ENCODE data around the gene ATP1A3. TPM values are rescaled to one million over a fixed set of nuclear protein-coding genes. Genes with fewer than 3 reads are reported as not detected.

The ATP1A3 gene
- total RNA-seq, 1 experiment from 2014 or later: 8.5 TPM

DNA sequence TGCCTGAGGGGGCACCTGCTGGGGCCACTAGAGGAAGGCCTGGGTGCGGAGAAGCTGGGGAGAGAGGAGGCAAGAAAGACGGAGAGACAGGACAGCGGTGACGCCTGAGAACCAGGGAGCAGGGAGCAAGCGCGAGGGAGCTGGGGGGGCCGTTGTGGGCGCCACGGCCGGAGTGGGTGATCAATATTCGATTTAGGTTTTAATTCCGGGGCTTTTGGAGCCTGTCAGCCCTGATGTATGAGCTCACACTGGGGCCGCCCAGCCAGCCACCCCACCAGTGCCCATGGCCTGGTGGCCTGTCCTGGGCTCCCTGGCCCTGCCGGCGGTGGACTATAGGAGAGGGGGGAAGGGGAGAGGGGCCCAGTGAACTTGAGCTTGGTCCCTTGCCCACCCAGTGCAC, 57.1 kb downstream of the ATP1A3 start:
- no peaks in the 10 kb centered on the region for H3K36me3 ChIP-seq (ENCODE audit: insufficient read depth, low read length, poor library complexity, severe bottlenecking)
- H3K9me3 ChIP-seq (ENCODE audit: low read depth, low read length, poor library complexity, severe bottlenecking): no peaks in the 10 kb centered on the region
- no peak for DNase-seq (ENCODE audit: low spot score)
- H3K27ac ChIP-seq (ENCODE audit: low read depth, low read length, poor library complexity, severe bottlenecking): peak overlapping the region; percentile 34
- no TSS peak for BruUV-seq (replicated peaks)
- intact Hi-C loops (cut with micrococcal nuclease; ENCODE audit: unreplicated experiment): no loop called here
- TF ChIP-seq, protein P1, sequence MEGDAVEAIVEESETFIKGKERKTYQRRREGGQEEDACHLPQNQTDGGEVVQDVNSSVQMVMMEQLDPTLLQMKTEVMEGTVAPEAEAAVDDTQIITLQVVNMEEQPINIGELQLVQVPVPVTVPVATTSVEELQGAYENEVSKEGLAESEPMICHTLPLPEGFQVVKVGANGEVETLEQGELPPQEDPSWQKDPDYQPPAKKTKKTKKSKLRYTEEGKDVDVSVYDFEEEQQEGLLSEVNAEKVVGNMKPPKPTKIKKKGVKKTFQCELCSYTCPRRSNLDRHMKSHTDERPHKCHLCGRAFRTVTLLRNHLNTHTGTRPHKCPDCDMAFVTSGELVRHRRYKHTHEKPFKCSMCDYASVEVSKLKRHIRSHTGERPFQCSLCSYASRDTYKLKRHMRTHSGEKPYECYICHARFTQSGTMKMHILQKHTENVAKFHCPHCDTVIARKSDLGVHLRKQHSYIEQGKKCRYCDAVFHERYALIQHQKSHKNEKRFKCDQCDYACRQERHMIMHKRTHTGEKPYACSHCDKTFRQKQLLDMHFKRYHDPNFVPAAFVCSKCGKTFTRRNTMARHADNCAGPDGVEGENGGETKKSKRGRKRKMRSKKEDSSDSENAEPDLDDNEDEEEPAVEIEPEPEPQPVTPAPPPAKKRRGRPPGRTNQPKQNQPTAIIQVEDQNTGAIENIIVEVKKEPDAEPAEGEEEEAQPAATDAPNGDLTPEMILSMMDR (conservative IDR thresholded peaks at IDR 0.05; ENCODE audit: low read depth, low read length): no peak
- TF ChIP-seq EZH2 (IDR thresholded peaks at IDR 0.05; ENCODE audit: borderline replicate concordance, low read depth, low read length, poor library complexity, severe bottlenecking): no peak
- H3K4me1 ChIP-seq (ENCODE audit: insufficient read depth, low read length, poor library complexity, severe bottlenecking): peaks cover 49% of the 10 kb centered on the region
- POLR2A ChIA-PET (ENCODE audit: low non-redundant PET): no interaction called here
- no peaks in the 10 kb centered on the region for H3K27me3 ChIP-seq (replicated peaks; ENCODE audit: insufficient read depth, low read depth, low read length, poor library complexity)
- CTCF ChIA-PET: no interaction called here
- no peak overlapping the region for H3K4me3 ChIP-seq (ENCODE audit: low read depth, low read length, poor library complexity, severe bottlenecking)

DNA sequence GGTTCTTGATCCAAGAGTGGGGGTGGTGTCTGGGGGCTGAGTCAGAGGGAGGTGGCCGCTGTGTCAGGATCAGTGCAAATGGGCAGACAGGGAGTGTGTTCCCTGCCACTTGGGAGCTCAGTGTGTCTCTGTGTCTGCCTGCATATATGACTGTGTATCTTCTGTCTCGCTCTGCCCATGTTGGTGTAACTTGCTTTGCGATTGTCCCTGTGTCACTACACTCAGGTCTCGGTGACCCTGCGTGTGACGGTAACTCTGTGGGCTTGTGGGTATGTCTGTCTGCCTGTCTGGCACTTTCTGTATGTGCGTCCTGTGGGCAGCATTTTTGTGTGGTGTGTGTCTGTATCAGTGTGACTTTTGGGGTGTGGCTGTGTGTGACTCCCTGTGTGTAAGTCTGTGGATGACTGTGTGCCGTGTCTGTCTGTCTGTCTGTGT, 57.6 kb downstream of the ATP1A3 start:
- CTCF ChIA-PET: no interaction called here
- H3K27ac ChIP-seq (ENCODE audit: low read depth, low read length, poor library complexity, severe bottlenecking): peak overlapping the region; percentile 34
- no peaks in the 10 kb centered on the region for H3K9me3 ChIP-seq (ENCODE audit: low read depth, low read length, poor library complexity, severe bottlenecking)
- TF ChIP-seq EZH2 (IDR thresholded peaks at IDR 0.05; ENCODE audit: borderline replicate concordance, low read depth, low read length, poor library complexity, severe bottlenecking): no peak
- TF ChIP-seq, protein P1 (conservative IDR thresholded peaks at IDR 0.05; ENCODE audit: low read depth, low read length): no peak
- no peaks in the 10 kb centered on the region for H3K36me3 ChIP-seq (ENCODE audit: insufficient read depth, low read length, poor library complexity, severe bottlenecking)
- H3K4me3 ChIP-seq (ENCODE audit: low read depth, low read length, poor library complexity, severe bottlenecking): no peak overlapping the region
- POLR2A ChIA-PET (ENCODE audit: low non-redundant PET): no interaction called here
- no peak for DNase-seq (ENCODE audit: low spot score)
- intact Hi-C loops (cut with micrococcal nuclease; ENCODE audit: unreplicated experiment): no loop called here
- no TSS peak for BruUV-seq (replicated peaks)
- peaks cover 54% of the 10 kb centered on the region for H3K4me1 ChIP-seq (ENCODE audit: insufficient read depth, low read length, poor library complexity, severe bottlenecking)
- H3K27me3 ChIP-seq (replicated peaks; ENCODE audit: insufficient read depth, low read depth, low read length, poor library complexity): no peaks in the 10 kb centered on the region

DNA sequence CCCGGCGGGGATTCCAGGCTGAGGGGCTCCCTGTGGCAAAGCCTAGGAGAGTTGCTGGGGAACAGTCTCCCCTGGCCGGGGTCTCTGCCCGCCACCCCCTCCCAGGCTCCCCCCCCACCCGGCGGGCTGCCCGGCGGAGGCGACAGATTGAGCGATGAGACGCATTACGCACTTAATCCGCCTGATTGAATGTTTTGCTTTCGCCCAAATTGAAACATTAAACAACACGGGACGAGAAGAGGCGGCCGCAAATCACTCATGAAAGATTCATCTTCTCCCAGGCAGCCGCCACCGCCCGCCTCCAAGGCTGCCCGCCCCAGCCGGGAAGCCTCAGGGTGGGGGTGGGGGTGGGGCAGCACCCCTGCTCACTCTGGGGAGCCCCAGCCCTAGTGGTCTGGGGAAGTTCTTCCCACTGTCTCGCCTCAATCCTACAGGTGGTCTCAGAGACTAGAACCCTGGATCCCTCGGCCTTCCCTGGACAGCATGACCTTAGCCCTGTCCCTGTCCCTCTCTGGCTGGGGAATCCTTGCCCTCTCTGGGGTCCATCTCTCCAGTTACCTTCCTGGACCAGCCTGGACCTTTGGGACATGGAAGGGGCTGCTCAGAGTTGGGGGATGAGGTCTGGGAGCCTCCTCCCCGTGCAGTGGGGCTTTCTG, 58.1 kb downstream of the ATP1A3 start:
- no TSS peak for BruUV-seq (replicated peaks)
- H3K4me3 ChIP-seq (ENCODE audit: low read depth, low read length, poor library complexity, severe bottlenecking): no peak overlapping the region
- intact Hi-C loops (cut with micrococcal nuclease; ENCODE audit: unreplicated experiment): loop anchor here (1.0 kb wide), 1 partner anchor 15 kb away; no protein-coding TSS in a partner anchor
- TF ChIP-seq EZH2 (IDR thresholded peaks at IDR 0.05; ENCODE audit: borderline replicate concordance, low read depth, low read length, poor library complexity, severe bottlenecking): no peak
- TF ChIP-seq, protein P1 (conservative IDR thresholded peaks at IDR 0.05; ENCODE audit: low read depth, low read length): no peak
- peak overlapping the region; percentile 34 for H3K27ac ChIP-seq (ENCODE audit: low read depth, low read length, poor library complexity, severe bottlenecking)
- no peaks in the 10 kb centered on the region for H3K27me3 ChIP-seq (replicated peaks; ENCODE audit: insufficient read depth, low read depth, low read length, poor library complexity)
- peaks cover 60% of the 10 kb centered on the region for H3K4me1 ChIP-seq (ENCODE audit: insufficient read depth, low read length, poor library complexity, severe bottlenecking)
- CTCF ChIA-PET: no interaction called here
- H3K36me3 ChIP-seq (ENCODE audit: insufficient read depth, low read length, poor library complexity, severe bottlenecking): no peaks in the 10 kb centered on the region
- POLR2A ChIA-PET (ENCODE audit: low non-redundant PET): no interaction called here
- H3K9me3 ChIP-seq (ENCODE audit: low read depth, low read length, poor library complexity, severe bottlenecking): no peaks in the 10 kb centered on the region
- DNase-seq (ENCODE audit: low spot score): no peak
